DMS79 treated with DMSO at 0.1 percent for 48 hours (cell line): ENCODE measurements around the gene LKAAEAR1.

Experiments used
- DNase-seq: peaks from one replicate; lab custom pipeline; 2025; lab: John Stamatoyannopoulos, UW

LKAAEAR1 gene

DNA sequence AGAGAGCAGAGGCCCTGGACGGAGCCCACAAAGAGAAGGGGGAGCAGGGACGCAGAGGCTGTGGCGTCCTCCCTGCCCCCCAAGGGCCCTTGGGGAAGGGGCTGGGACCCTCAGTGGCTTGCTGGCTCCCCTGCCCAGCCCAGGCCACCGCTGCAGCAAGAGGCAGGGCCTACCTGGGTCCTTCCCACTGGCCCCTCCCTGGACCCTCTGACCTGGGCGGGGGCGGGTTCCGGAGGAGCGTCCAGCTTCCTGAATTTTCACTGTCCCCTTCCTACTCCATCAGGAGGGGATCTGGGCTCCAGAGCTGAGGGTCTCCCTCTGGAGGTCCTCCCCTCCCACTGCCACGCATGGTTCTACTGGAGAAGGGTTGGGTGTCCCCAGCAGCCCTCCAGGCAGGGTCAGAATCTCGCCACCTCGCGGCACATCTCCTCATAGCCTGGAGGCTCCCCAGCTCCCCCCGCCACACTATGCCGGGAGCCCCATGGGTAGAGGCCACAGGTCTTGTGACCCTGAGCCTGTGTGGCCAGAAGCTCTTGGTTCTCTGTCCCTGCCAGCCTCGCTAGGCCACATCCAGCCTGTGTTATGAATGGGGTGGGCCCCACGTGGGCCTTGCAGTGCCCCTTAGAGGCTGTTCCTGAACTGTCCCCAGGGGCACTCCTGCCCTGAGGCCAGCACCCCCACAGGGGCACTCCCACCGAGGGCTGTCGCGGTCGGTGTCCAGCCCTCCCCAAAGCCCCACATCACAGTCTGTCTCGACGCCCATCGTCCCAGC, 33.8 kb downstream of the LKAAEAR1 start:
- no peak for DNase-seq

DNA sequence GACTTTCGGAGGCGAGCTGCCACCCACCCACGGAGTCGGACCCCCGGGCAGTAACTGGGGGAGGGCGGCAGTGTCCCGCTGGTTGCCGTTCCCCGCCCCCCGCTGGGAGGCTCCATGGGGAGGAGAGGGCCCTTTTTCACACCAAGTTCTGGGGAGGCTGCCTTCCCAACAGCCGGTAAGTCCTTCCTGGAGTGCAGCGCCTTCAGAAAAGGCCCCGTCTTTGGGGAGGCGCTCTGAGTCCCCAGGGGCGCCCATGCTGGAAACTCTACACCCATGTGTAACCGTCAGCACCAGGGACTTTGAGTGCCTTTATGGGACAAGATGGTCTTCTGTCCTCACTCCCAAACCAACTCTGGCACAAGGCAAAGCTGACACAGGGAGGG, 34.3 kb downstream of the LKAAEAR1 start:
- DNase-seq, result no peak

DNA sequence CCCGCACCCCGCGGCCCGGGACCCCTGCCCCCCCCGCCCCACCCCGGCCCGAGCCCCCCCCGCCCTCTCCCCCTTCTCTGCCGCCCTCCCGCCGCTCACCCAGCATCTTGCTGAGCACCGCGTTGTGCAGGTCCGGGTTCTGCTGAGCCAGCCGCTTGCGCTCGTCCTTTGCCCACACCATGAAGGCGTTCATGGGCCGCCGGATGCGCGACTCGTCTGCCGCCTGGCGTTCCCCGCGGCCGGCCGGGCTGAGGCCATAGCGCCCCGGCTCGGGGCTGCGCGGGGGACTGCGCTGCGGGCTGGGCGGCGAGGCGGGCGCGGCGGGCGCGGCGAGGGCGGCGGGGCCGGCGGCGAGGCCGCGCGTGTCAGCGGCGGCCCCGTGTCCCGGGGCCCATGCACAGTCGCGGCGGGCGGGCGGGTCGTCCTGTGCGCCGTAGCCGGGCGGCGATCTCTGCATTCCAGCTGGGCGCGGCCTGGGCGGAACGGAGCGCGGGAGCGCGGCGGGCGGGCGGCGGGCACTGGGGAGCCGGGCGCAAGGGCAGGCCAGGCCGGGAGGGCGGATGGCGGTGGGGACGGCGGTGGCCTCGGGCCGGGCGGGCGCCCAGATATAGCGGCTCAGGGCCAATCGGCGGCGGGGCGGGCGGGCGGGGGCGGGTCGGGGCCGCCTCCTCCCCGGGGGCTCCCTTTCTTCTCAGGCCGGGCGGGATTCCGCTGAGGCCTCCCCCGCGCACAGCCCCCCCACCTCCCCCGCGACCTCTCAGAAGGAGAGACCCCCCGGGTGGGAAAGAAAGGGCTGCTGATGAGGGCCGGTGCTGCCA, 34.9 kb downstream of the LKAAEAR1 start, which contains the start of gene SOX18:
TSS of gene SOX18 (minus strand) at position 580 of the 818 bp plus-strand sequence. CDS start at position 457, 123 bp downstream.
- peak; percentile 43 for DNase-seq

- no peak for DNase-seq
Measured at GRCh38 chr20:64048402-64049044, 35.7 kb downstream of the LKAAEAR1 start.

- DNase-seq, result no peak
Measured at GRCh38 chr20:64047968-64048401, 36.2 kb downstream of the LKAAEAR1 start.

GRCh38 chr20:64047046-64047389, 37.2 kb downstream of the LKAAEAR1 start:
- no peak for DNase-seq

DNA sequence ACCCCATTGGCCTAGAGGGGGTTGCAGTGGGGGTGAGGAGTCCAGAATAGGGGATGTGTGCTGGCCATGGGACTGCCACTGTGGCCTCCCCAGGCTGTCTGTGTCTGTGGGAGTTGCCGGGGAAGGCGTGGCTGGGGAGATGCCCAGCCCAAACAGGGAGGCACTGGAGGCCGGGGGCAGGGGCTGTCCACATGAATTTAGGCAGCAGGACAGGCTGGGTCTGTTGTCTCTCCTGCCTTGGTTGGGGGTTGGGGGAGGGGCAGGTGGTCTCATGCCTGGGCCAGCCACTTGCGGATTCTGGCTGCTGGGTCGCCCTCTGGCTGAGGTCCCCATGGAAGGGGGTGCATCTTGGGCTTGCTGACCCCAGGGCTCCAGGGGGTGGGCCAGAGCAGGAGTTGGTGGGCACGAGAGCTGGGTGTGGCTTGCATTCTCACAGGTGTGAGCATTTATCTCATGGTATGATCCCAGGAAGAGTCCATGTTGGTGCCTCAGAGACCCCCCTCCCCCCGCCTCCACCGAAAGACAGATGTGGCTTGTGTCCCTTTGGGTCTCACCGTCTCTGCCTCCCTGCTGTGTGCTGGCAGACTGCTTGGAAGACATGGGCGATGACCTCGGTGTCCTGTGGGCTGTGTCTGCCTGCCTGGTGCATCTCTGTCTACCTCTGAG, 38.7 kb downstream of the LKAAEAR1 start:
- no peak for DNase-seq

- DNase-seq, result no peak
Measured at GRCh38 chr20:64044484-64045247, 39.5 kb downstream of the LKAAEAR1 start.

DNA sequence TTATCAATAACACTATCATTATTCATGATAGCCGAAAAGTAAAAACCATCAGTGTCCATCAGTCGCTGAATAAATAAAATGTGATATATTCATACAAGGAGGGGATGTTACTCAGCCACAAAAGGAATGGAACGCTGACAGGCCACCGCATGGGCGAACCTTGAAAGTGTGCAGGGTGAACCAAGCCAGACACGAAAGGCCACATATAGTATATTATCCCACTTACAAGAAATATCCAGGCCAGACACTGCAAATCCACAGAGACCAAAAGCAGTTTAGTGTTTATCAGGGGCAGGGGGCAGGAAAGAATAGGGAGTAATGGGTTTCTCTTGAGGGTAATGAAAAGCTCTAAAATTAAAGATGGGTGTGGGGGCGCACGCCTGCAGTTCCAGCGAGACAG, 40.4 kb downstream of the LKAAEAR1 start:
- no peak for DNase-seq

DNA sequence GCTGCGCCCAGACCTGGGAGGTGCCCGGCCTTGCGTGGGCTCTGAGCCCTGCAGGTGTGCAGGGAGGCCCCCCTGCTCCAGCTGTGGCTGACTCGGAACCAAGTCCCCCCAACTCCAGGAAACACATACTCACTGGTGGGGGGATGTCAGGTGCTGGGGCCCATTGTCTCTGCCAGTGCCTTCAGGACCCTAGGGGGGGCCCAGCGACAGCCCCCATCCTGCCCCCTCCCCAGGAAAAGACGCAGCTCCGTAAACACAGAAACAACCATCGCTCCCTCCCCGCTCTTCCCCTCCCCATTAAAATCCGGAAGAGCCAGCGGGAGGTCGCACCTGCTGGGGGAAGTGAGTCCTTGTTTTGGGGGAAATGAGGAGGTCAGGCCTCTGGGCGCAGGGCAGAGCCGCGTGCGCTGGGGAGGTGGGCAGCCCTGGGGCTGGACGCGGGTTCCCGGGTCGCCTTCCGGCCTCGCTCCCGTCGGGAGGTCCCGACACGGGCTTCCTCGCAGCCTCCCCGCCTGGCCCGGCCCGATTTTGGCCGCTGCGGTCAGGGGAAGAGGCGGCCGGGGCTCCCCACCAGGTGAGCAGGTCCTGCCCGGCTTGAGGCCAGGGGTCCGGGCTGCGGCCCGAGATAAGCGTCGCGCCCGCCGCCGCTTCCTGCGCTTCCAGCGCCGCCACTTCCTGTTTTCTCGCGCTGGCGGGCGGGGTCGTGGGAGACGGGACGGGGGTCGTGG, 42.0 kb downstream of the LKAAEAR1 start:
- DNase-seq, result peak; percentile 17

- no peak for DNase-seq
Measured at GRCh38 chr20:64041781-64042053, 42.5 kb downstream of the LKAAEAR1 start.

DNA sequence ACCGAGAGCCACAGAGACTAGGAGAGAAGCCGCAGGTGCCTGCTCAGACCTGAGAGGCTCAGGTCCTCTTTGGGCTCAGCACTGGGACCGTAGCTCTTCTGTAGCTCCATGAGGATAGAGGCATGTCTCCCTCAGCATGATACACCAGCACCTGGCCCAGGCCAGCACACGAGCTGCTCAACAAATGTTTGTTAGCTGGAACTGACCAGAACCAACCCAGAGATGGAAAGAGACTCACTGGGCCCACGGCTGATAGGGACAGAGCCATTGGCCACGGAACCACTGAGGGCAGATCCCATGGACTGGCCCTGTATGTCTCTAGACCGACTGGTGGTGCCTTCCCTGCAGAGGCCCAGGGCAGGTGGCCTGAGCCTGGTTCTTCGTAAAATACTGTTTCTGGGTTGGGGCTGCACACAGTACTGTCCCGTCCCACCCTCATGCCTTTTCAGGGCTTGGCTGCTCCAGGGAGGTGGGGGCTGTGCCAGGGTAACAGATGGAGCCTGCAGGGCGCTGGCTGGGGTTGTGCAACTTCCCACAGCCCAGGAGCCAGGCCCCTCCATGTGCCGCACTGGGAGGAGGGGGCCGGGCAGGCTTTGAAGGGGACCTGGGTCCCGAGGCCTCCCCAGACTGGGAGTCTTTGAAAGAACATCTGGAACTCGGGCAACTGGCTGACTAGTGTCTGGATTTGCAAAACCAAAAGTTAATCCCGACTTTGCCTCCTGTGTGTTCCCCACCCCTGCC, 43.0 kb downstream of the LKAAEAR1 start:
- DNase-seq, result no peak

- DNase-seq, result no peak
Measured at GRCh38 chr20:64040231-64041039, 43.8 kb downstream of the LKAAEAR1 start.

- DNase-seq, result no peak
Measured at GRCh38 chr20:64039293-64040160, 44.7 kb downstream of the LKAAEAR1 start.

GRCh38 chr20:64038565-64039292, 45.5 kb downstream of the LKAAEAR1 start:
- peak; percentile 74 for DNase-seq

GRCh38 chr20:64038224-64038564, 46.0 kb downstream of the LKAAEAR1 start:
- DNase-seq, result no peak

DNA sequence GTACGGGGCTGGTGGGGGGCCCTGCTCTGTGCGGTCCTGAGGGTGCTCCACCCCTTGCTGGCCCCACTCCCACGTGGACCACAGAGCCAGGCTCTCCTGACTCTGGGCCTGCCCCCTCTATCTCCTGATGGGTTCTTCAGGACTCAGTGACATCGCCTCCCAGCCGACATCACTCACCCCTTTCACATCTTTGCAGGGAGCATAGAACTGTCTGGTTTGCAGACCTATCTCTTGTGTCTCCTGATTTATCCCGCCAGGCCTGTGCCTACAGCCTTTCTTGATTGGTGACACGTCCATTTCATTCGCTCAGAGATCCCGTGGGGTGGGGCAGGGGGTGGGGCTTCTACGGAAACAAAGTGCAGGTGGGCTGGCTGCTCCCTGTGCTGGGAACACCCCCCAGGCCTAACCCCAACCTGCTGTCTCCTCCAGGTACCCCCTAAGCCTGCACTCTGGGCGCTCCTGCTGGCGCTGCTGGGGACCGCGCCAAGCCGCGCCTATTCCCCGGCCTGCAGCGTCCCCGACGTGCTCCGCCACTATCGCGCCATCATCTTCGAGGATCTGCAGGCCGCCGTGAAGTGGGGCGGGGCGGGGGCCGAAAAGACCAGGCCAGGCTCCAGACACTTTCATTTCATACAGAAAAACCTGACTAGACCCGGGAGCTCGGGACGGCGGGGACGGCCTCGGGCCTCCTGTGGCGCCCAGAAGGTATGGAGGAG, 46.5 kb downstream of the LKAAEAR1 start:
- DNase-seq, result peak; percentile 65
